ENCODE data around the gene KIF11. TPM values are rescaled to one million over a fixed set of nuclear protein-coding genes. Genes with fewer than 3 reads are reported as not detected.

The KIF11 gene
- total and polyA plus RNA-seq, 9 of the 15 experiments (the other 6 are each of a cell fraction or from before 2014, with no cell fraction given): 11.3 to 54.4 (median 29.2) TPM

- POLR2A ChIA-PET: interaction anchor here (0.5 to 2.0 kb wide), 10 partner anchors 13 to 547 kb away, joined by 3 to 14 read pairs (median 4); partner anchors contain the start of gene IDE
- H3K36me3 ChIP-seq (ENCODE audit: control insufficient read depth, insufficient read depth, low read length): no peaks in the 10 kb centered on the region
- H2AFZ ChIP-seq (ENCODE audit: low read depth, low read length): peak overlapping the region; percentile 71
- TF ChIP-seq ZNF507 (tag; conservative IDR thresholded peaks at IDR 0.05) (no peak), POLR2A (conservative IDR thresholded peaks at IDR 0.05) (peak; percentile 77), ARID3A (IDR thresholded peaks at IDR 0.05; ENCODE audit: borderline replicate concordance, low read depth, low read length) (no peak), RREB1 (CRISPR knock-in tag; IDR thresholded peaks at IDR 0.05) (no peak), CSDE1 (IDR thresholded peaks at IDR 0.05) (no peak), FOSL1 (tag; conservative IDR thresholded peaks at IDR 0.05) (no peak; the same call in 1 of the 2 replicates), ZNF133 (CRISPR knock-in tag; IDR thresholded peaks at IDR 0.05) (no peak), DEAF1 (CRISPR knock-in tag; IDR thresholded peaks at IDR 0.05) (no peak), NFRKB (IDR thresholded peaks at IDR 0.05; ENCODE audit: low read depth) (no peak), RB1 (IDR thresholded peaks at IDR 0.05; ENCODE audit: low read depth) (peak; percentile 34; the same call in 1 of the 2 replicates), TCF7 (IDR thresholded peaks at IDR 0.05; ENCODE audit: borderline replicate concordance) (no peak), NCOR1 (IDR thresholded peaks at IDR 0.05) (peak; percentile 21; the same call in 1 of the 2 replicates), MAFG (tag; conservative IDR thresholded peaks at IDR 0.05) (no peak)
Observed at GRCh38 chr10:92591550-92592022, 1.3 kb upstream of the KIF11 start.

More at GRCh38 chr10:92591550-92592022, 1.3 kb upstream of the KIF11 start:
- DNase-seq (ENCODE audit: extremely low read depth in 1 of 4, low spot score in 3 of 4) (peak; percentile 57 to 91 (median 68)), FAIRE-seq (peak; percentile 82), ATAC-seq (peak; percentile 83)
- H3K9ac ChIP-seq (ENCODE audit: insufficient read depth in 1 of 2, low read depth in 2 of 2, low read length in 2 of 2): peak overlapping the region; percentile 87 to 94
- peak overlapping the region; percentile 75 for H3K4me2 ChIP-seq (ENCODE audit: insufficient read depth, low read length)
- H4K20me1 ChIP-seq (replicated peaks; ENCODE audit: control insufficient read depth, insufficient read depth, low read length): no peaks in the 10 kb centered on the region
- in situ Hi-C loops (cut with MboI) (no loop called here), intact Hi-C loops (cut with micrococcal nuclease) (loop anchor here (2.0 to 10.0 kb wide), 5 partner anchors 53 to 483 kb away; partner anchors contain the start of gene CYP26A1)
- H3K79me2 ChIP-seq (ENCODE audit: control insufficient read depth, insufficient read depth, low read length): peaks cover 39% of the 10 kb centered on the region
- CTCF ChIA-PET (ENCODE audit: low intra/inter-chr PET ratio): interaction anchor here (1.6 kb wide), 1 partner anchor 289 kb away, joined by 3 read pairs; no protein-coding TSS in a partner anchor
- H3K27ac ChIP-seq (ENCODE audit: extremely low read depth, low read depth, low read length): peak overlapping the region; percentile 89
- BruUV-seq (replicated peaks): no TSS peak
- H3K4me1 ChIP-seq (replicated peaks in 1 of 2; ENCODE audit: control insufficient read depth in 2 of 2, insufficient read depth in 2 of 2, low read length in 2 of 2): peaks cover 10 to 15% of the 10 kb centered on the region in 2 experiments; a peak in 4 of 5 replicates
- no peaks in the 10 kb centered on the region for H3K9me1 ChIP-seq (ENCODE audit: control insufficient read depth, insufficient read depth, low read length)
- peak overlapping the region; percentile 64 for H3K4me3 ChIP-seq
- no peaks in the 10 kb centered on the region for H3K9me3 ChIP-seq (replicated peaks; ENCODE audit: control insufficient read depth, insufficient read depth, low read depth, low read length)
- 2% methylated on average over 30 of the region's 38 CpGs for WGBS (ENCODE audit: insufficient coverage, low coverage, missing lambda C conversion rate)
- no peaks in the 10 kb centered on the region for H3K27me3 ChIP-seq (ENCODE audit: control insufficient read depth in 2 of 2, insufficient read depth in 2 of 2, low read length in 2 of 2)

Measured in K562 (cell line).